ENCODE data around the gene HOXA6.
A peak's percentile ranks its signal among the peaks of the same experiment; 100 is the strongest.

Gene HOXA6

GRCh38 chr7:27149842-27150567 is 2.4 kb upstream of the HOXA6 start:
- no peak for DNase-seq

GRCh38 chr7:27148756-27149641 is 1.4 kb upstream of the HOXA6 start:
- DNase-seq = no peak

- no peak for DNase-seq
These were observed 619 bp upstream of the HOXA6 start for GRCh38 chr7:27148031-27148755.

GRCh38 chr7:27146491-27147198 is 929 bp downstream of the HOXA6 start:
- no peak for DNase-seq

GRCh38 chr7:27145914-27146412 is 1.6 kb downstream of the HOXA6 start:
- DNase-seq = no peak

- DNase-seq = no peak
These were observed 2.2 kb downstream of the HOXA6 start for GRCh38 chr7:27145165-27145913.

- no peak for DNase-seq
These were observed 2.8 kb downstream of the HOXA6 start for GRCh38 chr7:27144781-27145164.

GRCh38 chr7:27143950-27144780 is 3.4 kb downstream of the HOXA6 start:
- no peak for DNase-seq

GRCh38 chr7:27143023-27143949 is 4.3 kb downstream of the HOXA6 start, which contains the start of gene HOXA5:
Gene HOXA5, minus strand, starts transcription at chr7:27143681. Its CDS starts 74 bp downstream, at chr7:27143607.
- peak; percentile 74 for DNase-seq

GRCh38 chr7:27142580-27143022 is 5.0 kb downstream of the HOXA6 start:
- DNase-seq = no peak

- DNase-seq = no peak
These were observed 5.5 kb downstream of the HOXA6 start for GRCh38 chr7:27141923-27142579.

GRCh38 chr7:27141137-27141922 is 6.2 kb downstream of the HOXA6 start:
- no peak for DNase-seq

- DNase-seq = no peak
These were observed 7.3 kb downstream of the HOXA6 start for GRCh38 chr7:27140126-27140857.

- no peak for DNase-seq
These were observed 8.0 kb downstream of the HOXA6 start for GRCh38 chr7:27139334-27140125.

GRCh38 chr7:27138985-27139333 is 8.6 kb downstream of the HOXA6 start:
- DNase-seq = no peak

GRCh38 chr7:27138472-27138871 is 9.1 kb downstream of the HOXA6 start:
- no peak for DNase-seq
